SHP77 (cell line): Measurements from ENCODE around the gene LIMS4.
"Not testable (repeated sequence)": the region's sequence is repeated elsewhere in the genome, so short reads cannot be mapped to it uniquely, and the experiment has no call there.

ENCODE experiments used
- DNase-seq, 2 experiments: peaks; one replicate each; lab custom pipeline; 2025; lab: John Stamatoyannopoulos, UW

The LIMS4 gene

GRCh38 chr2:110472171-110473058 lies at the start of gene LIMS4:
Gene LIMS4 (minus strand): TSS chr2:110472816. CDS start chr2:110472778, 38 bp downstream.
- DNase-seq = not testable (repeated sequence)

GRCh38 chr2:110499755-110500377 lies 27.2 kb upstream of the LIMS4 start:
- not testable (repeated sequence) for DNase-seq

- not testable (repeated sequence) for DNase-seq
These were observed 23.4 kb upstream of the LIMS4 start for GRCh38 chr2:110496027-110496426.

GRCh38 chr2:110494488-110494887 lies 21.9 kb upstream of the LIMS4 start:
- not testable (repeated sequence) for DNase-seq

- not testable (repeated sequence) for DNase-seq
These were observed 16.4 kb upstream of the LIMS4 start for GRCh38 chr2:110488991-110489390.

GRCh38 chr2:110482697-110483096 lies 10.1 kb upstream of the LIMS4 start:
- not testable (repeated sequence) for DNase-seq

- DNase-seq = not testable (repeated sequence)
These were observed 8.6 kb upstream of the LIMS4 start for GRCh38 chr2:110481200-110481599.

GRCh38 chr2:110480084-110480483 lies 7.5 kb upstream of the LIMS4 start:
- not testable (repeated sequence) for DNase-seq

GRCh38 chr2:110477370-110477769 lies 4.8 kb upstream of the LIMS4 start:
- not testable (repeated sequence) for DNase-seq

GRCh38 chr2:110476952-110477351 lies 4.3 kb upstream of the LIMS4 start:
- not testable (repeated sequence) for DNase-seq

- DNase-seq = not testable (repeated sequence)
These were observed 3.2 kb upstream of the LIMS4 start for GRCh38 chr2:110475627-110476359.

GRCh38 chr2:110474898-110475297 lies 2.3 kb upstream of the LIMS4 start:
- not testable (repeated sequence) for DNase-seq

- not testable (repeated sequence) for DNase-seq
These were observed 393 bp upstream of the LIMS4 start for GRCh38 chr2:110473059-110473358.

- DNase-seq = not testable (repeated sequence)
These were observed 3.7 kb downstream of the LIMS4 start for GRCh38 chr2:110468921-110469320.

- DNase-seq = not testable (repeated sequence)
These were observed 7.3 kb downstream of the LIMS4 start for GRCh38 chr2:110465312-110465711.

- DNase-seq = not testable (repeated sequence)
These were observed 10.2 kb downstream of the LIMS4 start for GRCh38 chr2:110462458-110462857.

- not testable (repeated sequence) for DNase-seq
These were observed 12.3 kb downstream of the LIMS4 start for GRCh38 chr2:110460318-110460717.

- DNase-seq = not testable (repeated sequence)
These were observed 15.4 kb downstream of the LIMS4 start for GRCh38 chr2:110457214-110457590.

GRCh38 chr2:110456291-110457213 lies 16.1 kb downstream of the LIMS4 start:
- not testable (repeated sequence) for DNase-seq

GRCh38 chr2:110455080-110455670 lies 17.4 kb downstream of the LIMS4 start:
- not testable (repeated sequence) for DNase-seq

GRCh38 chr2:110450951-110451350 lies 21.7 kb downstream of the LIMS4 start:
- DNase-seq = not testable (repeated sequence)
